ENCODE measurements around the gene PICALM.

DNA sequence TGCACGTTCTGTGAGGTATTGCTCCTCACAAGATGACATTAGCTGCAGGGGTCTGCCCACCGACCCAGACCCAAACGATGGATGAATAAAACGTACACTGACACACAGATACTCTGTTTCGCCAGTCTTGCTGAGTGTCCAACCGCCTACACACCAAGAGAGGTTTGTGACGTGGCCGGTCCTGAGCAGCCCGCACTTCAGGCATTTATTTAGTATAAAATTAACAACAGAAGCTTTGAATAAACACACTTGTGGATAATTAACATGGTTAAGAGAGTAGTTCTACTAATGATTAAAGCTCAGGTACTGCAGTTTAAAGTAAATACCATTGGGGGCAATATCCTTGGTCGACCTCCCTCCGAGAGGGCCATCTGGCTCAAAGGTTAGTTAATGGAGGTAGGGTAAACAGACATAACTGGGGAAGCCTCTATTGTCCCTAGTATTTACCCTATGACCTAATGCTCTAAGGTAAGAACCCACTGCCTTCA lies 138.0 kb downstream of the PICALM start:
- TF ChIP-seq CTCF (IDR thresholded peaks at IDR 0.05; ENCODE audit: extremely low read depth in 1 of 2, insufficient read depth in 1 of 2, low read depth in 1 of 2, low read length in 2 of 2) (no peak), POLR2A (IDR thresholded peaks at IDR 0.05; ENCODE audit: low read depth, low read length) (no peak), EZH2 (IDR thresholded peaks at IDR 0.05; ENCODE audit: borderline replicate concordance, low read depth, low read length, severe bottlenecking) (no peak), MAX (IDR thresholded peaks at IDR 0.05; ENCODE audit: insufficient read depth, insufficient read length) (no peak), JUN (IDR thresholded peaks at IDR 0.05; ENCODE audit: borderline replicate concordance, insufficient read depth, insufficient read length, low read depth) (no peak), POLR2AphosphoS5 (IDR thresholded peaks at IDR 0.05; ENCODE audit: insufficient read depth, low read depth, low read length) (no peak), GATA2 (IDR thresholded peaks at IDR 0.05; ENCODE audit: insufficient read depth, insufficient read length, low read depth, low read length) (no peak), MYC (IDR thresholded peaks at IDR 0.05; ENCODE audit: low read depth, low read length) (no peak), FOS (IDR thresholded peaks at IDR 0.05; ENCODE audit: borderline replicate concordance, insufficient read depth, low read length) (no peak)

Measured in endothelial cell of umbilical vein (primary cell).